Measurements from ENCODE around the gene IGF2BP2.

GRCh38 chr3:185754920-185755319 lies 69.9 kb downstream of the IGF2BP2 start:
- TF ChIP-seq CTCF (conservative IDR thresholded peaks at IDR 0.05; ENCODE audit: low read depth, low read length), result no peak
- no peak for TF ChIP-seq POLR2A (IDR thresholded peaks at IDR 0.05; ENCODE audit: low read depth, low read length)
- no peak for TF ChIP-seq RAD21 (IDR thresholded peaks at IDR 0.05; ENCODE audit: low read length)
- TF ChIP-seq RFX5 (IDR thresholded peaks at IDR 0.05; ENCODE audit: low read depth, low read length), result no peak
- TF ChIP-seq BHLHE40 (IDR thresholded peaks at IDR 0.05; ENCODE audit: low read depth, low read length), result no peak
- no peak for TF ChIP-seq MXI1 (IDR thresholded peaks at IDR 0.05; ENCODE audit: borderline replicate concordance, low read depth, low read length)
- TF ChIP-seq RCOR1 (IDR thresholded peaks at IDR 0.05; ENCODE audit: insufficient replicate concordance, low read length), result no peak
